Neuronal stem cell (in vitro differentiated cells): Measurements from ENCODE around the gene SLC44A4.

ENCODE experiments used
- DNase-seq: peaks from one replicate; pipeline ENCODE4 v3.0.0-alpha.2; 2013; ENCODE audit warnings: low spot score
- H2AFZ ChIP-seq: one replicate; pipeline ENCODE4 v1.6.1; 2013; ENCODE audit warnings: mild to moderate bottlenecking, low read length, inconsistent platforms
- H2AK5ac ChIP-seq: 2 replicates; pipeline ENCODE4 v1.6.1; 2013; ENCODE audit warnings: low read depth, mild to moderate bottlenecking, inconsistent platforms, low read length, moderate library complexity, mixed read lengths
- H2BK120ac ChIP-seq: 2 replicates; pipeline ENCODE4 v1.6.1; 2013; ENCODE audit warnings: low read depth, mild to moderate bottlenecking, inconsistent platforms, low read length, moderate library complexity, mixed read lengths
- H2BK12ac ChIP-seq: one replicate; pipeline ENCODE4 v1.6.1; 2013; ENCODE audit warnings: low read length, inconsistent platforms
- H2BK15ac ChIP-seq: 2 replicates; pipeline ENCODE4 v1.6.1; 2013; ENCODE audit warnings: mild to moderate bottlenecking, low read length, inconsistent platforms, mixed read lengths
- H2BK5ac ChIP-seq: one replicate; pipeline ENCODE4 v1.6.1; 2013; ENCODE audit warnings: inconsistent platforms, mild to moderate bottlenecking, low read length, moderate library complexity
- H3K14ac ChIP-seq: one replicate; pipeline ENCODE4 v1.6.1; 2013; ENCODE audit warnings: low read length, inconsistent platforms
- H3K18ac ChIP-seq: 2 replicates; pipeline ENCODE4 v1.6.1; 2013; ENCODE audit warnings: low read length, inconsistent platforms
- H3K23ac ChIP-seq: 2 replicates; pipeline ENCODE4 v1.6.1; 2013; ENCODE audit warnings: low read depth, mild to moderate bottlenecking, mixed read lengths, low read length, inconsistent platforms; ENCODE audit not compliant: poor library complexity
- H3K27ac ChIP-seq: replicated peaks from 3 replicates; pipeline ENCODE4 v1.5.1; 2013; ENCODE audit warnings: low read length, inconsistent platforms
- H3K27me3 ChIP-seq, 3 experiments: 2 replicates each; pipeline ENCODE4 v1.6.1; 2013; ENCODE audit warnings: low read length in 3 of 3, mild to moderate bottlenecking in 2 of 3, inconsistent platforms in 1 of 3, low read depth in 1 of 3, mixed read lengths in 1 of 3, moderate library complexity in 1 of 3; ENCODE audit not compliant: control insufficient read depth in 3 of 3, insufficient read depth in 3 of 3
- H3K36me3 ChIP-seq, 2 donors: replicated peaks in 1 of 2; 2 replicates each; pipeline ENCODE4 v1.6.1; 2013; ENCODE audit warnings: low read length in 2 of 2; ENCODE audit not compliant: control insufficient read depth in 2 of 2, insufficient read depth in 2 of 2
- H3K4ac ChIP-seq: 2 replicates; pipeline ENCODE4 v1.6.1; 2013; ENCODE audit warnings: inconsistent platforms, mild to moderate bottlenecking, low read length, moderate library complexity
- H3K4me1 ChIP-seq, 2 donors: 1 replicate in 1 of 2; 2 replicates in 1 of 2; pipeline ENCODE4 v1.6.1; 2013; ENCODE audit warnings: low read length in 2 of 2, low read depth in 1 of 2; ENCODE audit not compliant: control insufficient read depth in 2 of 2, insufficient read depth in 1 of 2
- H3K4me2 ChIP-seq: one replicate; pipeline ENCODE4 v1.6.1; 2013; ENCODE audit warnings: mild to moderate bottlenecking, low read length, inconsistent platforms; ENCODE audit not compliant: insufficient read depth, poor library complexity, severe bottlenecking
- H3K4me3 ChIP-seq, 2 donors: 2 replicates each; pipeline ENCODE4 v1.5.1; 2013; ENCODE audit warnings: low read length in 2 of 2, mild to moderate bottlenecking in 2 of 2, inconsistent platforms in 1 of 2, moderate library complexity in 1 of 2
- H3K79me1 ChIP-seq: one replicate; pipeline ENCODE4 v1.6.1; 2013; ENCODE audit warnings: low read depth, mild to moderate bottlenecking, inconsistent platforms, low read length, moderate library complexity
- H3K9ac ChIP-seq: one replicate; pipeline ENCODE4 v1.6.1; 2013; ENCODE audit warnings: mild to moderate bottlenecking, low read depth, low read length, inconsistent platforms; ENCODE audit not compliant: poor library complexity
- H3K9me3 ChIP-seq, 2 donors: replicated peaks in 1 of 2; 2 replicates each; pipeline versions ENCODE3 to v1.6.1; 2013; ENCODE audit warnings: low read length in 2 of 2, mild to moderate bottlenecking in 2 of 2, inconsistent platforms in 1 of 2, low read depth in 1 of 2, mixed read lengths in 1 of 2, moderate library complexity in 1 of 2; ENCODE audit not compliant: control insufficient read depth in 2 of 2, insufficient read depth in 1 of 2
- H4K8ac ChIP-seq: one replicate; pipeline ENCODE4 v1.6.1; 2013; ENCODE audit warnings: low read depth, mild to moderate bottlenecking, inconsistent platforms, low read length, moderate library complexity
- H4K91ac ChIP-seq: one replicate; pipeline ENCODE4 v1.6.1; 2013; ENCODE audit warnings: low read length, low read depth, mild to moderate bottlenecking, inconsistent platforms; ENCODE audit not compliant: poor library complexity
- WGBS, 2 donors: extraction: QIAGEN DNeasy Blood & Tissue Kit; methylation state at CpG; one replicate each; pipeline ENCODE4 v1.1.7; 2013; ENCODE audit warnings: missing lambda C conversion rate in 2 of 2, mixed read lengths in 1 of 2; ENCODE audit not compliant: insufficient read length in 2 of 2, insufficient replicate concordance in 1 of 2; ENCODE audit errors: extremely low coverage in 2 of 2; 5-methylcytosine and 5-hydroxymethylcytosine counted together

The SLC44A4 gene

DNA sequence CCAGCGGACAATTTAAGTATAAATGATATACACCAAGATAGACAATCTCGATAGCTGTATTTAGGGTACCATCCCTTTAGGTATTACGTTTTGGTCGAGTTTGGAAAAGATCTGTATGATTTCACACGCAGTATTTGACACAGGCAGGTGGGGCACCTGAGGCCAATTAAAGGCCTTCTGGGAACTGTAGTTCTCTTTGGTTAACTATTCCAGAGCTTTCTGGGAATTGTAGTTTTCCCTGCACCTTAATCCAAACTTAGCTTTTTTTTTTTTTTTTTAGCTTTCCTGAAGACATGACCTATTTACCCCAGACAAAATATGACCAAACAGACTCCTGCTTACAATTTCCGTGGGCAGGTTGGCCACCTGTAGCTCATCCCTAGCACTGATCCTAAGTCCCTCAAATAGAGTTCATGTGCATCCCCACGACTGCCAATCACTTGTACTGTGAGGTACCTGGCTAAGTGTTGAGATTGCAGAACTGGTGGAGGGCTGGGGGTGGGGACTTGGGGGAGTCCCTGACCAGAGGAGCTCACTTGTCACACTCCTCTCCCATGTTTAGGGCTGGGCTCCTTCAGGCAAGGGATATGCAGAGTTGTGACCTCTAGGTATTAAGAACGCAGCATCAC is 19.7 kb upstream of the SLC44A4 start:
- H3K36me3 ChIP-seq = peaks cover 22 to 54% of the 10 kb centered on the region in 2 donors
- no peak overlapping the region for H4K91ac ChIP-seq
- H2BK120ac ChIP-seq = no peak overlapping the region
- peak overlapping the region; percentile 88 for H2AFZ ChIP-seq
- H2BK12ac ChIP-seq = no peak overlapping the region
- DNase-seq = peak; percentile 23
- no peak overlapping the region for H3K18ac ChIP-seq
- peaks cover 21% of the 10 kb centered on the region for H3K79me1 ChIP-seq
- no peak overlapping the region for H2BK15ac ChIP-seq
- WGBS, 2 donors = no CpG with 5 or more reads among the region's 8 CpGs
- no peak overlapping the region for H3K23ac ChIP-seq
- H2BK5ac ChIP-seq = no peak overlapping the region
- H3K4me1 ChIP-seq = peaks cover 20 to 25% of the 10 kb centered on the region in 2 donors
- H3K9me3 ChIP-seq = no peaks in the 10 kb centered on the region
- no peak overlapping the region for H2AK5ac ChIP-seq
- H3K4me2 ChIP-seq = peak overlapping the region; percentile 89
- no peak overlapping the region for H3K27ac ChIP-seq
- no peak overlapping the region for H3K4ac ChIP-seq
- no peak overlapping the region for H4K8ac ChIP-seq
- H3K4me3 ChIP-seq = peak overlapping the region; percentile 84 to 86
- H3K9ac ChIP-seq = no peak overlapping the region
- H3K14ac ChIP-seq = no peak overlapping the region
- H3K27me3 ChIP-seq = no peaks in the 10 kb centered on the region

DNA sequence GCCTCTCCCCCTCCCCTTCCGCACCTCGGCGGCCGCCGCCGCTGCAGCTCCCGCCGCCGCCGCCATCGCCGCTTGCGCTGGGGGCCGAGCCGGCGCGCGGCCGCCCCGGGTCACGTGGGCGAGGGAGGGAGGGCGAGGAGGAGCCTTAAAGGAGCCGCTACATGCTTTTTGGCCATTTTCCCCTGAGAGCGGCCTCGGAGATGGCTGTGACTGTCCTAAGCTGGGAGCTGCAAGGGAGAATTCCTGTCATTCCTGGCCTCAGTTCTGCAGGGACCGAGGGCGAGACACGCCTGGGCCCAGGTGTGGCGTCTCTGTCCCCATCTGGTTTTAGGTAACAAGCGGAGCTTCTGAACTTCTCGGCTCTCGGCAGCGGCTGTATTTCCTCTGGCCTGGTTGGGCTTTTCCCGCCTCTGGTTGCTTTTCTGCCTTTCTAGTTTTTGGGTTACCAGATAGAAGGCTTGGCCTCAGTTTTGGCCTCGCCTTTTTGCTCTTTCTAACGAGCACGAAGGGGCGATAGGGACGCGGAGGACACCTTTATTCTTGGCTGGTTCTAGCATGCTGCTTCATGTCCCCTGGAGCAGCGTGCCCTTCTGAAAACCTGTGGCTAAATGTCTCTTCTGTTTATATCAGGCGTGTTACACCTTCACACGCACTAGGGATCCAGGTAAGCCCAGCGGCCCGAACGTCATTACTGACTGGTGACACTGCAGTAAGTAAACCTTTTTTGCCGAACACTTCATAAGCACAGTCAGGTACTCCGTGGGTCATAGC is 19.0 kb upstream of the SLC44A4 start, which contains the start of gene EHMT2:
EHMT2 (minus strand) TSS at position 87 of the 771 bp plus-strand sequence; CDS start at position 66, 21 bp downstream.
- no peak within 1 kb of the TSS for H4K91ac ChIP-seq
- peak within 1 kb of the TSS; percentile 87 for H2BK5ac ChIP-seq
- H4K8ac ChIP-seq = peak within 1 kb of the TSS; percentile 3
- no peaks in the 10 kb centered on the region for H3K27me3 ChIP-seq
- peaks cover 29 to 61% of the 10 kb centered on the region in 2 donors for H3K36me3 ChIP-seq
- H2BK15ac ChIP-seq = no peak within 1 kb of the TSS
- peak within 1 kb of the TSS; percentile 98 for H3K9ac ChIP-seq
- H3K4me2 ChIP-seq = peak within 1 kb of the TSS; percentile 89
- peak within 1 kb of the TSS; percentile 62 for H3K27ac ChIP-seq
- peak within 1 kb of the TSS; percentile 99 for H3K18ac ChIP-seq
- WGBS, 2 donors = no CpG with 5 or more reads among the region's 49 CpGs
- no peaks in the 10 kb centered on the region for H3K9me3 ChIP-seq
- peak; percentile 85 for DNase-seq
- no peak within 1 kb of the TSS for H3K4ac ChIP-seq
- no peak within 1 kb of the TSS for H2BK12ac ChIP-seq
- peak within 1 kb of the TSS; percentile 81 for H2AK5ac ChIP-seq
- peaks cover 18 to 25% of the 10 kb centered on the region in 2 donors for H3K4me1 ChIP-seq
- peak within 1 kb of the TSS; percentile 88 for H2AFZ ChIP-seq
- H2BK120ac ChIP-seq = no peak within 1 kb of the TSS
- peak within 1 kb of the TSS; percentile 84 to 86 for H3K4me3 ChIP-seq
- peaks cover 21% of the 10 kb centered on the region for H3K79me1 ChIP-seq
- peak within 1 kb of the TSS; percentile 50 for H3K23ac ChIP-seq
- H3K14ac ChIP-seq = peak within 1 kb of the TSS; percentile 71

- Histone ChIP-seq H3K23ac (peak overlapping the region; percentile 22), H3K36me3 (peaks cover 37 to 69% of the 10 kb centered on the region in 2 donors), H3K27ac (peak overlapping the region; percentile 62), H3K4ac (no peak overlapping the region), H3K4me3 (peak overlapping the region; percentile 84 to 86), H2BK5ac (peak overlapping the region; percentile 87), H2BK120ac (no peak overlapping the region), H3K4me2 (peak overlapping the region; percentile 83), H3K27me3 (no peaks in the 10 kb centered on the region), H3K9me3 (no peaks in the 10 kb centered on the region), H3K4me1 (peaks cover 16 to 21% of the 10 kb centered on the region in 2 donors), H2BK15ac (no peak overlapping the region), H4K8ac (peak overlapping the region; percentile 3), H3K9ac (peak overlapping the region; percentile 98), H3K18ac (peak overlapping the region; percentile 99), H4K91ac (no peak overlapping the region), H3K79me1 (peaks cover 23% of the 10 kb centered on the region), H2BK12ac (no peak overlapping the region), H2AK5ac (peak overlapping the region; percentile 81), H2AFZ (peak overlapping the region; percentile 88), H3K14ac (peak overlapping the region; percentile 71)
- WGBS, 2 donors = no CpG with 5 or more reads among the region's 62 CpGs
- peak; percentile 41 for DNase-seq
These were observed 18.2 kb upstream of the SLC44A4 start for GRCh38 chr6:31896856-31897611.
